UCSD-AML1 (cell line): Measurements from ENCODE around the gene MOXD1.

Source experiments
- DNase-seq: peaks from one replicate; lab custom pipeline; 2025; ENCODE audit not compliant: unreplicated experiment; lab: John Stamatoyannopoulos, UW

Gene MOXD1

DNA sequence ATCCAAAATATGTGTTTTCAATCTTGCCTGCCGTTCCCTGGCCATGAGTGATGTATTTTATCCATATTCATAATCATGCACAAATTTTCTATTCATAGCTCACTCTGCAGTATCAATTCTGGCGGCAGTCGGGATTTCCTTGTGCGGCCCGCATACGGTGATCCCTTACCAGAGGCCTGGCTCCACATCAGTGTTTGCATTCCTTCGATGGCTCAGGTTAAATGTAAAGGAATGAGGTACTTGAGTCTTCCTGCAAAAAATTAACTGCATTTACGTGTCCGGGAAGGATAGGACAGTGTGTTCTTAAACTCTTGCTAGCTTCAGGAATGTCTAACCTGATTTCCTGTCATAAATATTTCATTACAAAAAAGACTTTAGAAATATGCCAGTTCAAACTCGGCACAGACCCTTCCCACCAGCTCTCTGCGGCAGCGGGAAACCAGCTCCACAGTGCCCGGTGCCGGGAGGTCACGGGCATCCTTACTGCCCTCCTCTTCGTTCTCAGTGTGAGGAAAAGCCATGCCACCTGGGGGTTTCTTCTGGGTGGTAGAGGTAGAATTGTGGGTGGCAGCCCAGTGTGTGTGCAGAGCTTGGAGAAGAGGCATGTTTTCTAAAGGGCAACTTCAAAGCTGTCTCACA lies 154.5 kb downstream of the MOXD1 start:
- DNase-seq: no peak

GRCh38 chr6:132246120-132246617 lies 155.1 kb downstream of the MOXD1 start:
- no peak for DNase-seq
